Activated T-helper 1 cell treated with Interleukin-2 at 50 U/mL for 16 hours (primary cell): ENCODE results near the gene APPBP2.
"Not testable (repeated sequence)": the region's sequence is repeated elsewhere in the genome, so short reads cannot be mapped to it uniquely, and the experiment has no call there.

ENCODE experiments used
- DNase-seq: peaks from one replicate; pipeline ENCODE4 v3.0.0-alpha.2; 2020; ENCODE audit warnings: low read depth

The APPBP2 gene, protein sequence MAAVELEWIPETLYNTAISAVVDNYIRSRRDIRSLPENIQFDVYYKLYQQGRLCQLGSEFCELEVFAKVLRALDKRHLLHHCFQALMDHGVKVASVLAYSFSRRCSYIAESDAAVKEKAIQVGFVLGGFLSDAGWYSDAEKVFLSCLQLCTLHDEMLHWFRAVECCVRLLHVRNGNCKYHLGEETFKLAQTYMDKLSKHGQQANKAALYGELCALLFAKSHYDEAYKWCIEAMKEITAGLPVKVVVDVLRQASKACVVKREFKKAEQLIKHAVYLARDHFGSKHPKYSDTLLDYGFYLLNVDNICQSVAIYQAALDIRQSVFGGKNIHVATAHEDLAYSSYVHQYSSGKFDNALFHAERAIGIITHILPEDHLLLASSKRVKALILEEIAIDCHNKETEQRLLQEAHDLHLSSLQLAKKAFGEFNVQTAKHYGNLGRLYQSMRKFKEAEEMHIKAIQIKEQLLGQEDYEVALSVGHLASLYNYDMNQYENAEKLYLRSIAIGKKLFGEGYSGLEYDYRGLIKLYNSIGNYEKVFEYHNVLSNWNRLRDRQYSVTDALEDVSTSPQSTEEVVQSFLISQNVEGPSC

DNA sequence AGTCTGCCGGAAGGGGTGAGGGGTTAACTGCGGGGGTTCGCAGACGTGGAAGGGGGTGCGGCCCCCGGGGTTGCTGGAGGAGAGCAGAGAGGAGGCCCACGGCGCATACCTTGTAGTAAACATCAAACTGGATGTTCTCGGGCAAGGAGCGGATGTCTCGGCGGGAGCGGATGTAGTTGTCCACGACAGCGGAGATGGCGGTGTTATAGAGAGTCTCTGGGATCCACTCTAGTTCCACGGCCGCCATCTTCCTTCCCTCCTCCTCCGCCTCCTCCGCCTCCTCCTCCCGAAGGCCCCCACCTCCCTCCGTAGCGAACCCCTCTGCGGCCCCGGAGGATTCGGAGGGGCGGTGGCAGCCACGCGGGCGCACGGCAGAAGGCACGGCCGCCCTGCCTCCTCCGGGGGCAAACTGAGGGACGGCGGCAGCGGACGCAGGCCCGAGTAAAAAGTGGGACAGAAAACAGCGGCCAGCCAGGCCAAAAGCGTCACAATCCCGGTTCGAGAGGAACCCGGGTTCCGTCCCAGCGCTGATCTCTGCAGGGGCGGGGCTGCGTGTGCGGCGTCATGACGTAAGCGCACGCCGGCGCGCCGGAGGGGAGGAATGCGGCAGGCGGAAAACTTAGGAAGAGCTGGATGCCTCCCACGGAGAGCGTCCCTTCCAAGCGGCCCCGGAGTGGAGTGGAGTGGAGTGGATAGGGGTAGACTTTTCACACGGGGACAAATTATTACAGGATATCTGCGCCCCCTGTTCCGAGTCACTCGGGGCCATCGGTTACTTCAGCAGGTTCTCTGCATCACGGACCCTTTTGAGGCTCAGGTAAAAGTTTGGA is at the start of gene APPBP2:
Gene APPBP2, minus strand, starts transcription at position 558 of the 830 bp plus-strand sequence. Its CDS starts 311 bp downstream, at position 247.
- peak; percentile 60 for DNase-seq

DNA sequence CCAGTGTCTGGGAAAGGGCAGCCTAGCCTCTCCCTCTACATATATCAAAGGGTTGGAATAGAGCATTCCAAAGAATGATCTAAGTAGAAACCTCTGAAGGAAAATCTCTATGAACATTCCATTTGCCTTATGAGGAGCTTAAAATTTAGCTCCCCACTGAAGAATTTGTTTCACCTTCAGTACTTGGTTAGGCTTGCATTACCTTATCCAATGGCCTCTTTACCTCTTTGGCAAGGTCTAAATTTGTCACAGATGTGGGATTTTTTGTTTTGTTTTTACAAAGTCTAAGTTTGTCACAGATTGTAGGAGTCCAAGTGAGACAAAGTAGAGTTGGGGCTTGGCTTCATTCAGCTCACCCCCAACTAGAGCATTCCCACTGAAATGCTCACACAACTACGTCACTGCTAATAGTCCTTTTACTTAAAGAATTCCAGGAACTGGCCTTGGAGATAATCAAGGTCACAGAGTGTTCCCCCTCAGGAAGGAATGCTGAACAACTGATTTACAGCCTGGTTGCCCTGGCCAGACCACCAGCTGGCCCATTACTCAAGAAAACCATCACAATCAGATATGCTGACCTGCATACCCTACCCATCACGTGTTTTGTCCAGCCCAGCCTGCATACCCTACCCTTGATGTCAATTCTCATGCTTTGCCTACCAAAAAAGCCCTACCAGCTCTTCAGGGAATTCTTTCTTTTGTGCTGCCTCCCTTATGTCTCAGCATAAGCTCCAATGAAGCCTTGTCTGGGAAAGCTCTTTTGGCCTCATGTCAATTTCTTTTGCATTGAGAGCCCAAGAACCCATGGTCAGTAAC is 47.4 kb upstream of the APPBP2 start:
- DNase-seq = no peak

GRCh38 chr17:60565233-60565632 is 39.2 kb upstream of the APPBP2 start:
- no peak for DNase-seq

DNA sequence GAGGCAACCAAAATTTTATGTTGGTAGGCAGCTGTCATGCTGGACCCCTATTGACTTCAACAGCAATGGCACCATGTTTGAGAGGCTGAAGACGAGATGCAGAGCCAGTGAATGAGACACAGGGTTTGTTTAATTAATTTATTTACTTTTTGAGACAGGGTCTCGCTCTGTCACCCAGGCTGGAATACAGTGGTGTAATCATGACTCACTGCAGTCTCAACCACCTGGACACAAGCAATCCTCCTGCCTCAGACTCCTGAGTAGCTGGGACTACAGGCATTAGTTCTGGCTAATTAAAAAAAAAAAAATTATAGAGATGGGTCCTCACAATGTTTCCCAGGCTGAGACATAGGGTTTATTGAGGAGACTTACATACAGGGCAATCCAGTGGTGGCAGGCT is 37.7 kb upstream of the APPBP2 start:
- DNase-seq = no peak

DNA sequence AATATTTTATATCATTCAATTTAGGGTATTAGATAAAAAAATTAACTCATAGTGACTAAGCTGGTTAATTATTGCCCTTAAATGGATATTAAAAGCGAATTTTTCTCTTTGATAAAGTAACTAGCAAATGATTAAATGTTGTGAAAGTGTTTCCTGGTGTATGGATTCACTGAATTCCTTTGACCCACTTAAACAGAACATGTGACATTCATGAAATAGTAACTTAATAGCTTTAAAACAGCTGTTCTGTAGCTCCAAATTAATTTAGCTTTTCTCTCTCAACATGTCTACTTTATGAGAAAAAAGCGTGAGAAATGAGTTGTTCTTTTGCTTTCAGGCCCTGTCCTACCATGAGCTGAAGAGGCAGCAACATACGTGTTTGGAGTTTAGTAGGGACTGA is 36.4 kb upstream of the APPBP2 start:
- no peak for DNase-seq

- no peak for DNase-seq
These were observed 34.8 kb upstream of the APPBP2 start for GRCh38 chr17:60560860-60561257.

DNA sequence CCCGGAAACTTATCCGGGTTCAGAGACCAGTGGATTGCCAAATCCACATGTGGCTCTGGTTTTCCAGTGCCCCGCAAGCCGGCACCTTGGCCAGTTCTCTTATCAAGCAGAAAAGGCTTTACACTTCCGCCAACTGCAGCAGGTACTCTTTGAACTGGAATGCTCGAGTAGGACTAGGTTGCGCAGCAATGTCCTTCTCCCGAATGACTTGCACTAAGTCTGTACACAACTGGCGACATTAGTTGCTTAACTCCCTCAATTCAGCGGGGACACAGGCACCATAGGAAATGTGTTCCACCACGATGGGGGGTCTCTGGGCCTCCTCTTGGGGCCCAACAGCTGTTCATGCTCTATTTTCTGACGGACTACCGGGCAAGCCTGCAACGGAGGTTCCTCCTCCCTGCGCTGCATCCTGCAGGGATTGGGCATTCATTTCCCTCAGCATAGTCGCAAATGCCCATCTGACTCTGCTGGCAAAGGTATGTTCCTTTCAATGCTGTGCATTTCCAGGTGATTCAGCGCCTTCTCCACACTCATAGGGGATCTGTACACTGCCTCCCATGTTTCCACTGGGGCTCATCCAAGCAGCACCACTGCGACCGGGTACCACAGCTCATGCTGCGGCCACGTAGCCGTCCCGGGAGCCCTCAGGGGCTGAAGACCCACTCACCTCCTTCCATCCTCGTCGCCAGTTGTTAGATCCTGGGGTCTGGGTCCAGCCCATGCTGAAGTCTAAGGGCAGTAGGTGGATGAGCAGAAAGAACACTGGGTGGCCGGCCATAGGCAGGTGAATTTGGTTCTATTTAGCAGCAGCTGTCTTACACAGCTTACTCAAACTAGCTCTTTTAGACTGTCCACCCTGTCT is 34.2 kb upstream of the APPBP2 start:
- DNase-seq = no peak

- DNase-seq = no peak
These were observed 33.6 kb upstream of the APPBP2 start for GRCh38 chr17:60559659-60559994.

DNA sequence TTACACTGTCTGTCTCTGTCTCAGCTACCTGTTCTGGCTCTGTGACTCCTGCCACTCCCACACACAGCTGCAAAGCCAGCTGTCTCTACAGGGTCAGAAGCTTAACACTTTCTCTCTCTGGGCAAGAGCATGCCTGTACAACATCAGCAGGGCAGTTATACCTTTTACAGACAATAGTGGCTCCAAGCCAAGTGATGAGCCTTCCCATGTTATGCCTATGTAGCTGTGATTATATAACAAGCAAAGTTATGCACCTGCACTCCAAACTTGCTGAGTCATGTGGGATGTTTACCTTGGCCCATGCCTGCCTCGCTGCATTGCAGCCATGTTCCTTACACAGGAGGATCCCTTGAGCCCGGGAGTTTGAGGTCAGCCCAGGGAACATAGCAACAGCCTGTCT is 31.8 kb upstream of the APPBP2 start:
- DNase-seq = no peak

DNA sequence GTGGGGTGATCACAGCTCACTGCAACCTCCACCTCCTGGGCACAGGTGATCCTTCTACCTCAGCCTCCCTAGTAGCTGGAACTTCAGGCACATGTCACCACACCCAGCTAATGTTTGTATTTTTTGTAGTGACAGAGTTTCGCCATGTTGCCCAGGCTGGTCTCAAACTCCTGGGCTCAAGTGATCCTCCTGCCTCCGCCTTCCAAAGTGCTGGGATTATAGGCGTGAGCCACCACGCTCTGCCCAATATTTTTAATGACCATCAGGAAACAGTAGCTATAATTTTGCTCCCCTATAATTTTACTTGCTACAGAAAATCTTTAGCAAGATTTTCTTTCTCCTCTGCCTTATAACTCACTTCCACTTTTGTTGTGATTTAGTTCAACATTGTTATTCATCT is 29.7 kb upstream of the APPBP2 start:
- DNase-seq = no peak

DNA sequence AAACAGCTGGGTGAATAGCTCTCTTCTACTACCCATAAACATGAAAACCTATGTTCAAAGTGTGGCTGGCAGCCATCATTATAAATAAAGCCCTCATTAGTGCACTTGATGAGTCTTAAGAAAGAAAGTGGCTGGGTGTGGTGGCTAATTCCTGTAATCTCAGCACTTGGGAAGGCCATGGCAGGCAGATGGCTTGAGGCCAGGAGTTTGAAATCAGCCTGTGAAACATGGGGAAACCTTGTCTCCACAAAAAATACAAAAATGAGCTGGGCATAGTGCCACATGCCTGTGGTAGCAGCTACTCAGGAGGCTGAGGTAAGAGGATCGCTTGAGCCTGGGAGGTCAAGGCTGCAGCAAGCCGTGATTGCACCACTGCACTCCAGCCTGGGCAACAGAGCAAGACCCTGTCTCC is 28.3 kb upstream of the APPBP2 start:
- DNase-seq = no peak

DNA sequence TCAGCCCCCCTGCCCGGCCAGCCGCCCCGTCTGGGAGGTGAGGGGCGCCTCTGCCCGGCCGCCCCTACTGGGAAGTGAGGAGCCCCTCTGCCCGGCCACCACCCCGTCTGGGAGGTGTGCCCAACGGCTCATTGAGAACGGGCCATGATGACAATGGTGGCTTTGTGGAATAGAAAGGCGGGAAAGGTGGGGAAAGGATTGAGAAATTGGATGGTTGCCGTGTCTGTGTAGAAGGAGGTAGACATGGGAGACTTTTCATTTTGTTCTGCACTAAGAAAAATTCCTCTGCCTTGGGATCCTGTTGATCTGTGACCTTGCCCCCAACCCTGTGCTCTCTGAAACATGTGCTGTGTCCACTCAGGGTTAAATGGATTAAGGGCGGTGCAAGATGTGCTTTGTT is 26.2 kb upstream of the APPBP2 start:
- DNase-seq = not testable (repeated sequence)

DNA sequence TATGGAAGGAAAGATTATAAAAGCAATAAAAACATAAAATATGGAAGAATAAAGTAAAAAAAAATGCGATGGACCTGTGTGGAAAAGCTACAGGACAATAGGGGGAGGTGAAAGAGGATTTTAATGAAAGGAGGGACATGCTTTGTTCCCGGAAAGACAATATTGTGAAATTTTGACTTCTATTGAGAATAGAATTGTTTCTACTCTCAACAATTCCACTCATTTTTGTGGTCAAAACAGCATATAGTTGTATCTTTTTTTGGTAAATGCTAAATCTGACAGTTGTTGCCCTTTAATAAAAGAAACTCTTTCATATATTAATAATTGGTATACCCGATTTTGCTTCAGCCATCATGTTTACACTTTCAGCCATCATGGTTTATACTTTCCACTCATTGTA is 22.9 kb upstream of the APPBP2 start:
- DNase-seq = no peak

DNA sequence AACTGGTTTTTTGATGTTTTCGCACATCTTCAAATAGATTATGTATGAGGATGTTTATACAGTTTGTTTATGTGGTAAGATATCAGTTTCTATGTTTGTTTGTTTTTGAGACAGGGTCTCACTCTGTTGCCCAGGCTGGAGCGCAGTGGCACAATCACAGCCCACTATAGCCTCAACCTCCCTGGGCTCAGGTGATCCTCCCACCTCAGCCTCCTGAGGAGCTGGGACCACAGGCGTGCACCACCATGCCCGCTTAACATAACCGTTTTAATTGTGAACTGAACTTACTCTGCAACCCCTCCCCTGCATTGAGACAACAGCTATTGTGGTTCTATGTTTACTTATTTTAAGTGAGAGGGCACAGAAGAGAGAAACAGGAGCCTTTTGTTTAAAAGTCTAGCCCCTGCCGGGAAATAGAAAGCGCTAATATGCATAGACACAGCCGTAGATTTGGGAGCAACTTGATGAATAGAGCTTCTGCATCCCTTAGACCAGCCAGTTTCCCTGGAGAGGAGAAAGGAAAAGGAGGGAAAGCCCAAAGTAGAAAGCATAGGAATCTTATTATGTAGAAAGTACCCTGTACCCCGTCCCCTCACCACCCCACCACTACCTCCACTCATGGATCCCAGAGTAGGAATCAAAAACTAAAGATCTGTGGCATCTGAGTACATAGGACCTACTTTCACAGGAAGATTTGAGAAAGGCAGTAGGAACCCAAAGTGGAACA is 19.6 kb upstream of the APPBP2 start:
- no peak for DNase-seq

DNA sequence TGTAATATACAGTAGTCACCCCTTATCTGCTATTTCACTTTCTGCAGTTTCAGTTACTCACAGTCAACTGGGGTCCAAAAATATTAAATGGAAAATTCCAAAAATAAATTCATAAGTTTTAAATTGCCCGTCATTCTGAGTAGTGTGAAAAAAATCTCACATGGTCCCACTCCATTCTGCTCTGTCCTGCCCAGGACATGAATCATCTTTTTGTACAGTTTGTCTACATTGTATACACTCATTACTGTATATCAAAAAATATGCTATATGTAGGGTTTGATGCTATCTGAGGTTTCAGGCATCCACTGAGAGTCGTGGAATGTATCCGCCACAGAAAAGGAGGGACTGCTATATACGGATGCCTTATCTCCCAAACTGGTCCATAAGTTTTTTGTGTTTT is 16.0 kb upstream of the APPBP2 start:
- DNase-seq = no peak

DNA sequence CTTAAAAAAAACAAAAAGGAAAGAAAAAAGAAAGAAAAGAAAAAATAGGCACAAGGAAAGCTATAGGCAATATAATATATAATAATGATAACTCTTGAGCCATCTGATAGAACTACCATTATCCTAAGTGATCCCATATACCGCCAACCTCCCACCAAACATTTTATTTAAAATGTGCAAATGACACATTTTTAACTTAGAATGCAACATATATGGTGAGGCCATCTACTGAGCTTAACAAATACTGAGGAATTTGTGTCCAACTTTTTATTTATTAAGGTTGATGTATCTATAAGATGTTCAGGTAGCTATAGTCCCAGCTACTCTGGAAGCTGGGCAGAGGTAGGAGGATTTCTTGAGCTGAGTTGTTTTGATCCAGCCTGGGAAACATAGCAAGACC is 14.4 kb upstream of the APPBP2 start:
- DNase-seq = no peak

DNA sequence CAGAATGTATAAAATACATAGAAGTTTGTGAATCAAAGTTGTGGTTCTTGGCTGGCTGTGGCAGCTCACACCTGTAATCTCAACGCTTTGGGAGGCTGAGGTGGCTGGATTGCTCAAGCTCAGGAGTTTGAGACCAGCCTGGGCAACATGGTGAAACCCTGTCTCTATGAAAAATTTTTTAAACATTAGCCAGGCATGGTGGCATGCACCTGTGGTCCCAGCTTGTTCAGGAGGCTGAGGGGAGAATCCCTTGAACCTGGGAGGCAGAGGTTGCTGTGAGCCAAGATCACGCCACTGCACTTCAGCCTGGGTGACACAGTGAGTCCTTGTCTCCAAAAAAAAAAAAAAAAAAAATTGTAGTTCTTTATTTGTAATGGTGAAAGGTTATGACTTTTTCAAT is 13.8 kb upstream of the APPBP2 start:
- no peak for DNase-seq

- no peak for DNase-seq
These were observed 12.7 kb upstream of the APPBP2 start for GRCh38 chr17:60538726-60539125.

DNA sequence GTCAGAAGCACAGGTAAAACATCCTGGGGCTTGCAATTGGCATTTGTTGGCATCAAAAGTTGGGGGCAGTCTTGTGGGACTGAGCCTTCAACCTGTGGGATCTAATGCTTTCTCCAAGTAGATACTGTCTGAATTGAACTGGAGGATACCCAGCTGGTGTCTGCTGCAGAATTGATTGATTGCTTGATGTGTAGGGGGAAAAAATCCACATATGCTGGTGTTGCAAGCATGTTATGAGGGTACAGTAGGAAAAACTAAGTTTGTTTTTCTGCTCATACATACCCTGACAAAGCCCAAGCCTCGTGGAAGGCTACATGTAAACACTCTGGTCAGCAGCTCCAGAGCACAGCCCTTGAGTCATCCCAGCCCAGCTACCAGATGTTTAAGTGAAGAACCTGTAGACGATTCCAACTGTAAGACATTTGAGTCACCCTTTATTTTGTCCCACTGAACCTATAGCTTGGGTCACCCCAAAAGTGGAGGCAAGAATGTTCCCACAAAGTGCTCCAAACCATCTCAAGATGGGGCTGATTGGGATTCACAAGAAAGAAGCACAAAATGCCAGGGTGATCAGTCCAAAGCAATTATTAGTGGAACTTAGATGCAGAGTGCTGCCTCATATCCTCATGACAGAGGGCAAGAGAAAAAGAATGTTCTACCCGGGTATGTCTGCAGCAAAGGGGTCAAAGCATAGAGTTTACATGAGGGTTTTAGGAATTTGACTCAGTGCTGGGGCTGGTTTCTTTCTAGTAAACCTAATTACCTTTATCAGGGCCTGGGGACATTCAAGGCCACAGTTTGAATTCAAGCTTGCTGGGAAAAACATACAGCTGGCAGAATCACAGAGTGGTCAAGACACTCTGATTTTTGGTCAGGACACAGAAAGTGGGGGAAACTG is 9.6 kb upstream of the APPBP2 start:
- DNase-seq = no peak
